Uterus (tissue), 4 donors: ENCODE data around the gene ESRRG. TPM values are rescaled to one million over a fixed set of nuclear protein-coding genes. Genes with fewer than 3 reads are reported as not detected.

ENCODE experiments used
- DNase-seq, 2 donors: peaks; one replicate each; pipeline ENCODE4 v3.0.0-alpha.2; 2019 to 2020
- H3K27ac ChIP-seq, 2 donors: fragments of 200-600 bp; sonication (generic); 1 replicate in 1 of 2; 2 replicates in 1 of 2; pipeline ENCODE4 v1.5.1; 2016 to 2018
- H3K27me3 ChIP-seq, 2 donors: fragments of 200-600 bp; sonication (generic); one replicate each; pipeline ENCODE4 v1.5.1; 2018 to 2019; ENCODE audit warnings: control low read depth in 1 of 2
- H3K36me3 ChIP-seq, 2 donors: fragments of 200-600 bp; sonication (generic); one replicate each; pipeline ENCODE4 v1.5.1; 2019; ENCODE audit warnings: control low read depth in 1 of 2
- H3K4me1 ChIP-seq, 2 donors: fragments of 200-600 bp; sonication (generic); one replicate each; pipeline ENCODE4 v1.5.1; 2018 to 2019; ENCODE audit warnings: control low read depth in 1 of 2
- H3K4me3 ChIP-seq, 2 donors: fragments of 200-600 bp; sonication (generic); 1 replicate in 1 of 2; 2 replicates in 1 of 2; pipeline ENCODE4 v1.5.1; 2018 to 2019; ENCODE audit warnings: mild to moderate bottlenecking in 1 of 2
- H3K9me3 ChIP-seq, 2 donors: fragments of 200-600 bp; sonication (generic); one replicate each; pipeline ENCODE4 v1.5.1; 2019; ENCODE audit warnings: control low read depth in 1 of 2
- CTCF ChIP-seq, 4 experiments: fragments of 200-600 bp in 2 of 4; fragments of 450-650 bp in 2 of 4; sonication (generic) in 2 of 4; IDR thresholded peaks; one replicate each; pipeline ENCODE4 v1.5.1; 2016 to 2019; ENCODE audit warnings: antibody characterized with exemption in 4 of 4, mild to moderate bottlenecking in 2 of 4, moderate library complexity in 1 of 4
- POLR2A ChIP-seq, 2 donors: fragments of 450-650 bp; IDR thresholded peaks; one replicate each; pipeline ENCODE4 v1.6.1; 2016; ENCODE audit warnings: antibody characterized with exemption in 2 of 2, mild to moderate bottlenecking in 1 of 2, moderate library complexity in 1 of 2
- intact Hi-C: fragments of 100-400 bp; cut with DNase I; formaldehyde crosslinking; loops from one replicate; pipeline ENCODE4 v1.15.1; 2023; ENCODE audit warnings: low total_unique reads
- total RNA-seq, 4 donors: library from RNA; depleted of rRNA in 3 of 4; stranded (reverse); fragments of >200 nt in 3 of 4; gene quantifications; one replicate each; pipeline versions ENCODE4 v1.1.0 to v1.2.4, GENCODE V29; 2014 to 2023
- donor health status: DM: yes; HTN: yes; CAD: no.

The ESRRG gene
- total RNA-seq, 4 donors from 2014 or later, result 0.21 to 14.6 (median 0.29) TPM; not detected in 1

DNA sequence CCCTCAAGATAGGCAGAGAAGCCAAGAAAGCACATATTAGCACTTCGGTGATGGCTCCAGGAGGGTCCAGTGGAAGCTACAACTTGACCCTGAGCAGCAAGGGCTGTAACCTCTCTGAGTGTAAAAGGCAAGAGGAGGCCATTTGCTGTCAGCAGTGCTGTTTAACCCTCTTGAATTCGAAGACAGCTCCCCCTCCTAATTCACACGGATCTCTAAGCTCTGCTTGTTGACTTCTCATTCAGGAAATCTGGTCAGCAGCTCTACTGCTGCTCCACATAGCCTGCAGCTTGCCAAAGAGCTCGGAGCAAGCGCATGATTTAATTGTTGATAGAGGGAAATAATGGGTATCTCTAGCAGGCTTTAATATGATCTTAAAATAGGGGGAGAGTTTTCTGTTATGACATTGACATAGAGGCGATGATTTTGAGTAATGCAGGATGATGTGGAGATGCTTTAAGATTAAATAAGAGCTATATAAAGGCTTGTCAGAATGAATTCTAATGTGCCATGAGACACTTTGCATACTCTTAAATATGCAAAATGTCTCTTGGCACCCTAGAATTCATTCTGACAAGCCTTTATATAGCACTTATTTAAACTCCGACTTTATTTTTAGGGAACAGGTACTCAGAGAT lies 220.6 kb downstream of the ESRRG start:
- no peak overlapping the region for H3K4me3 ChIP-seq
- H3K27ac ChIP-seq, result no peak overlapping the region
- TF ChIP-seq CTCF (IDR thresholded peaks at IDR 0.05) (no peak), POLR2A (IDR thresholded peaks at IDR 0.05) (no peak)
- H3K27me3 ChIP-seq, result no peaks in the 10 kb centered on the region
- H3K4me1 ChIP-seq, result no peaks in the 10 kb centered on the region
- H3K36me3 ChIP-seq, result no peaks in the 10 kb centered on the region
- DNase-seq, result no peak
- intact Hi-C loops, result no loop called here
- H3K9me3 ChIP-seq, result no peaks in the 10 kb centered on the region

- no peaks in the 10 kb centered on the region for H3K4me1 ChIP-seq
- intact Hi-C loops, result no loop called here
- H3K27ac ChIP-seq, result no peak overlapping the region
- no peaks in the 10 kb centered on the region for H3K27me3 ChIP-seq
- no peaks in the 10 kb centered on the region for H3K36me3 ChIP-seq
- no peaks in the 10 kb centered on the region for H3K9me3 ChIP-seq
- TF ChIP-seq POLR2A (IDR thresholded peaks at IDR 0.05), result no peak
- H3K4me3 ChIP-seq, result no peak overlapping the region
- DNase-seq, result no peak
Measured at GRCh38 chr1:216500273-216500967, 222.8 kb downstream of the ESRRG start.

DNA sequence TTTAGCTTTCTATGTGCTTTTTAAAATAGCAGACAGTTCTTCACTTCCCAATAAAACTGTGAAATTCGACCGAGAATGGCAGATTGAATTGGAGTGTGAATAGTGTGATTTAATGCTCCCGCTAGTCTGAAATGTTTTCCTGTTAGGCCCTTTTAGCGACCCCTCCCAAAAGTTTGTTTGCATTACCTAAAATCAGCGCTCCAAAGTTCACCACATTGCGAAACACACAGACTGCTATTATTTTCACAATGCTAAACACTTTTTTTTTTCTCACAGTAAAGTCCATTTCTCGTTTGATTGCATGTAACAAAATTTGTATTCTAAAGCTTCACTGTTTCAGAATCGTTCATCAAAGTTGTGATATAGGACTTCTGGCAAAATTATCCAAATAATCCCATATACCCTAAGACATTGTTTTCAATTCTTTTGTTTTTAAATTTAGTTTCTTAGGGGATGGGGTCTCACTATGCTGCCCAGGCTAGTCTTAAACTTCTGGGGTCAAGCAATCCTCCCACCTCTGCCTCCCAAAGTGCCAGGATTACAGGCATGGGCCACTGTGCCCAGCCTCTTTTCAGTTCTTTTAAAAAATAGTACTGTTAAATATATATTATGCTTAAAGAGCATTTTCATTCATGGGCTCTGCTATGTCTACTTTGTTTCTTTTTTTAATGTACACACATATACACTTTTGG lies 223.5 kb downstream of the ESRRG start:
- no peaks in the 10 kb centered on the region for H3K27me3 ChIP-seq
- H3K36me3 ChIP-seq, result no peaks in the 10 kb centered on the region
- TF ChIP-seq CTCF (IDR thresholded peaks at IDR 0.05) (no peak), POLR2A (IDR thresholded peaks at IDR 0.05) (no peak)
- intact Hi-C loops, result no loop called here
- no peak overlapping the region for H3K4me3 ChIP-seq
- DNase-seq, result no peak
- no peaks in the 10 kb centered on the region for H3K4me1 ChIP-seq
- H3K27ac ChIP-seq, result no peak overlapping the region
- H3K9me3 ChIP-seq, result no peaks in the 10 kb centered on the region

GRCh38 chr1:216498277-216498676 lies 225.0 kb downstream of the ESRRG start:
- H3K4me3 ChIP-seq, result no peak overlapping the region
- no peaks in the 10 kb centered on the region for H3K4me1 ChIP-seq
- H3K27me3 ChIP-seq, result no peaks in the 10 kb centered on the region
- no peaks in the 10 kb centered on the region for H3K36me3 ChIP-seq
- intact Hi-C loops, result no loop called here
- H3K27ac ChIP-seq, result no peak overlapping the region
- TF ChIP-seq CTCF (IDR thresholded peaks at IDR 0.05) (no peak), POLR2A (IDR thresholded peaks at IDR 0.05) (no peak)
- no peak for DNase-seq
- no peaks in the 10 kb centered on the region for H3K9me3 ChIP-seq

GRCh38 chr1:216485042-216485441 lies 238.2 kb downstream of the ESRRG start:
- Histone ChIP-seq H3K4me3 (no peak overlapping the region), H3K27me3 (no peaks in the 10 kb centered on the region), H3K36me3 (no peaks in the 10 kb centered on the region), H3K9me3 (no peaks in the 10 kb centered on the region), H3K27ac (no peak overlapping the region), H3K4me1 (no peaks in the 10 kb centered on the region)
- intact Hi-C loops, result no loop called here
- TF ChIP-seq CTCF (IDR thresholded peaks at IDR 0.05) (no peak), POLR2A (IDR thresholded peaks at IDR 0.05) (no peak)
- no peak for DNase-seq
